ENCODE measurements around the gene DGLUCY.

DNA sequence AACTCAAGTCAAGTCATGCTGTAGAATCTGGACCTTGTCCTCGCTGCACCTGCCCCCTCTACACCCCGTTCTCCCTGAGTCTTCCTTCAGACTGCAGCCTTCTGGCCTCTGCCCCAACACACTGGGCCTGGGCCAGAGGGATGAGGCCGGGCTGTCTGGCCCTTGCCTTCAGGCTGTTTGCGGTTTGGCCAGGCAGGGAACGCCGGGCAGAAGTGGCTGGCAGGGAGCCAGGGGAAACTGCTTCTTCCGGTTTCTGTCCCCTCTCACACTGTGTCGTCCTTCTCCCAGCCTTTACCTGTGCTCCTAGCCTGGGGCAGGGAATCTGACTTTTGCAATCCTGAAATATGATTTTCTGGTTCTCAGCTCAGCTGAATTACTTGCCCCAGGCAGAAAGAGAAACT lies 13.5 kb downstream of the DGLUCY start:
- TF ChIP-seq, protein P1, sequence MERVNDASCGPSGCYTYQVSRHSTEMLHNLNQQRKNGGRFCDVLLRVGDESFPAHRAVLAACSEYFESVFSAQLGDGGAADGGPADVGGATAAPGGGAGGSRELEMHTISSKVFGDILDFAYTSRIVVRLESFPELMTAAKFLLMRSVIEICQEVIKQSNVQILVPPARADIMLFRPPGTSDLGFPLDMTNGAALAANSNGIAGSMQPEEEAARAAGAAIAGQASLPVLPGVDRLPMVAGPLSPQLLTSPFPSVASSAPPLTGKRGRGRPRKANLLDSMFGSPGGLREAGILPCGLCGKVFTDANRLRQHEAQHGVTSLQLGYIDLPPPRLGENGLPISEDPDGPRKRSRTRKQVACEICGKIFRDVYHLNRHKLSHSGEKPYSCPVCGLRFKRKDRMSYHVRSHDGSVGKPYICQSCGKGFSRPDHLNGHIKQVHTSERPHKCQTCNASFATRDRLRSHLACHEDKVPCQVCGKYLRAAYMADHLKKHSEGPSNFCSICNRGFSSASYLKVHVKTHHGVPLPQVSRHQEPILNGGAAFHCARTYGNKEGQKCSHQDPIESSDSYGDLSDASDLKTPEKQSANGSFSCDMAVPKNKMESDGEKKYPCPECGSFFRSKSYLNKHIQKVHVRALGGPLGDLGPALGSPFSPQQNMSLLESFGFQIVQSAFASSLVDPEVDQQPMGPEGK (CRISPR knock-in tag; IDR thresholded peaks at IDR 0.05; ENCODE audit: borderline replicate concordance), result no peak
- no peak for TF ChIP-seq ZFP3 (CRISPR knock-in tag; IDR thresholded peaks at IDR 0.05)
- no peak for TF ChIP-seq ZFP30 (CRISPR knock-in tag; IDR thresholded peaks at IDR 0.05)
- no peak for TF ChIP-seq ESRRG (CRISPR knock-in tag; IDR thresholded peaks at IDR 0.05)
- TF ChIP-seq CSRNP3 (CRISPR knock-in tag; IDR thresholded peaks at IDR 0.05), result no peak
- no peak for TF ChIP-seq ISL1 (CRISPR knock-in tag; IDR thresholded peaks at IDR 0.05)
- TF ChIP-seq RARB (CRISPR knock-in tag; IDR thresholded peaks at IDR 0.05), result no peak

Measured in SK-N-SH treated with all-trans-retinoic acid at 6 μM for 48 hours (cell line).